Medulla oblongata (tissue), 1 donor: ENCODE data around the gene TAB3.
A peak's percentile ranks its signal among the peaks of the same experiment; 100 is the strongest.

Source experiments
- DNase-seq: peaks from one replicate; pipeline ENCODE4 v3.0.0-alpha.2; 2015; ENCODE audit errors: extremely low spot score

The TAB3 gene

GRCh38 chrX:30889147-30890140 is at the start of gene TAB3:
TSS of gene TAB3 (minus strand) at chrX:30889254. CDS start at chrX:30859588, 29,666 bp downstream.
- DNase-seq = peak; percentile 91

DNA sequence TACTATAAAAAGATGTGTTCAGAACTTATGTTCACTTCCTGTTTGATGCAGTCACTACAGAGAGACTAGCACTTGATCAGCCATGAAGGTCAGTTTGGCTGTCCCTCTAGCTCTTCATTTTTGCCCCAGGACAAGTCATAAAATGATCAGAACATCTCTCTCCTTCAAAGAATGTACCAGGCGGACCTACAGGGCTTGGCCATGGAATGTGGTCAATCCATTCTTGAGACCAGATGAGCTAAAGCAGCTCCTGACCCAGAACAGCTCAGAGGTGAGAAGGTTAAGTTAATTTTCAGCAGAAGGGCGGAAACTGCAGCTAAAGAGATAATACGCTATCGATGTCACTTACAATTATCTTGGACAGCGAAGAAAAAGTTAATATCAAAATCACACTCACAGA is 49.2 kb upstream of the TAB3 start:
- DNase-seq = no peak

DNA sequence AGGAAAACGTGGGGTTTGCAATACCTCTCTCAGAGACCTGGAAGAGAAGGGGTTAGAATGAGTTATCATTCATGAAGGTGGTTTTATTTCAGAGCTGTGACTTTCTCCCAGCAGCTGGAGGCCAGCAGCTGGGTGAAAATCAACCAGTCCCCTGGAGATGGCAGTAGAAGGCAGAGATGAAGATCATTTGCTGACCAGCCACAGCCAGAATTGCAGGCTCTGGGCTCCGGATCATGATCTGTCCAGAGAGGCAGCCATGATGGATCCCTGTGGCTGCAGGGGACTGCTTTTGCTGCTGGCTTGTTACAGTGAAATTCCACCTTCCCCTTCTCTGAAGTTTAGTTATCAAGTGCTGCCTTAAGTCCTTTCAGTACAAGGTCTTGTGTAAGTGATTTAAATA is 46.9 kb upstream of the TAB3 start:
- DNase-seq = peak; percentile 2

DNA sequence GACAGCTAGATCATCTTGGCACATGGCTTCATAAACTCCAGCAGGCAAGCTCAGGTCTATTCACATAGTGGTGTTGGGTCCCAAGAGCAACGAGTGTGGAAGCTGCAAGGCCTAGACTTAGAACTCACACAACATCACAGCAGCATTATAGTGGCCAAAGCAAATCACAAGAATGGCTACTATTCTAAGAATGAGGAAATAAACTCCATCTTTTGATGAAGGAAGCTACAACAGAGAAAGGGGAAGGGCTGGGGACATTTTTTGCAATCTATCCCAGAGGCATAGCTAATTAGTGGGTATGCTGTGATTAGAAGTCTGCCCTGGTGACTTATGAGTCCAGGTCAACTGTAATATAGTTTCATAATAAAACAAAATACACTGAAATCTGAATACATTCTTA is 42.9 kb upstream of the TAB3 start:
- no peak for DNase-seq

GRCh38 chrX:30930679-30931078 is 41.6 kb upstream of the TAB3 start:
- no peak for DNase-seq

- no peak for DNase-seq
Observed at GRCh38 chrX:30930143-30930542, 41.1 kb upstream of the TAB3 start.

- no peak for DNase-seq
Observed at GRCh38 chrX:30920271-30920670, 31.2 kb upstream of the TAB3 start.

DNA sequence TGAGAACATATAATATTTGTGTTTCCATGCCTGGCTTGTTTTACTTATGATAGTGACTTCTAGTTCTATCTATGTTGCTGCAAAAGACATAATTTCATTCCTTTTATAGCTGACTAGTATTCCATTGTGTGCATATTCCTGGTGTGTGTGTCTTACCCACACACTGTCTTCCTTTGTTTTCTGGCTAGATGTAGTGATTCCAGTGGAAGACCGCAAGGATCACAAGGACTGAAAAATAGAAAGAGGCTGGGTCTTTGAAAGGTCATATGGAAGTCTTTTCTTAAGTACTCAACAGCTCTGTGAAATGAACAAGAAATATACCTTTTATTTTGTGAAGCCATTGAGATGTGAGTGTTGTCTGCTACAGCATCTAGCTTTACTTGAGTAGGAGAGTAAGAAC is 29.4 kb upstream of the TAB3 start:
- no peak for DNase-seq

GRCh38 chrX:30913492-30913891 is 24.4 kb upstream of the TAB3 start:
- no peak for DNase-seq

DNA sequence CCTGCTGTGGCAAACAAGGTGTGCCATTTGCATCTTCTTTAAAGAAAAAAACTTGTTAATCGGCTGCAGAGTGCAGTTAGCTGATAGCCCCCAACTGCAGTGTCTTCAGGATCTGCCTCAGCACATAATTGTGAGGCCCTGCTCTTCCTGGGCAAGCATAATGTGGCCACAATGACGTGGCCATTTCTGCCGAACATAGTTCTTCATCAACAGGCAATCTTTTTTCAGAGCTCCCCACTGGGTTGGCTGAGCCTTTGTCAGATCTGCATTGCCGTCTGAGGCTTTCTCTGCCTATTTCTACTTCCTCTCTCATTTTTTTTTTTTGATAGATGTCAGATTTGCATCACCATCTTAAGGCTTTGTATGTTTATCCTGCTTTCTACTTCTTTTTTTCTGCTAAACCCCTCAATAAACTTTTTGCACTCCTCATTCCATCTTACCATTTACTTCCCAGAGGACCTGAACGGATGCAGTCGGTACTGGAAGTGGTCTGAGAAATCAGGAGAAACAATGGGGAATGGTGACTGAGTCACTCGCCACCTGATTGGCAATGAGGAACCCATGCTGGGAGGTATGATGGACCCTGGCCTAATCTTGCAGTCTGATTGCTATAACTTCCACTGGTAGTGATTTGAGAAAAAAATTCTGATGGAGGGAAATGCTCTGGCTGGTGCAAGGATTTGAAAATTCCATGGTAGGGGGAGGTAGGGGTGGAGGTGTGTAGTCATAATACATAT is 21.2 kb upstream of the TAB3 start:
- no peak for DNase-seq

DNA sequence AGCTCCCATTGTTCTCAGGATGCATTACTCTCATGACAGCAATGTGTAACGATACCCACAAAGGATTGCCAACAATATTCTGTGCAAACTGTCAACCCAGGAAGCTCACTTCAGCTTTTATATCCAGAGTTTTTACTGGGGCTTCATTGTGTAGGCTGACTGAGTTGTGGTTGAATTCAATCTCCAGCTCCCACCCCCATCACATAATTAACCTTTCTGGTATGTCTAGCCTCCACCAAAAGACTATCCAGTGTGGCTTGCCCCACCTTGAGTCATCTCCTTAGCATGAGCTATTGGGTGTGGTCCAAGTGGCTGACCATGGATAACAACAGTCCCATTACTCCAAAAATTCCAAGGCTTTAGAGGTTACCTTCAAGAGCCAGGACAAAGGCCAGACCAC is 17.7 kb upstream of the TAB3 start:
- no peak for DNase-seq

DNA sequence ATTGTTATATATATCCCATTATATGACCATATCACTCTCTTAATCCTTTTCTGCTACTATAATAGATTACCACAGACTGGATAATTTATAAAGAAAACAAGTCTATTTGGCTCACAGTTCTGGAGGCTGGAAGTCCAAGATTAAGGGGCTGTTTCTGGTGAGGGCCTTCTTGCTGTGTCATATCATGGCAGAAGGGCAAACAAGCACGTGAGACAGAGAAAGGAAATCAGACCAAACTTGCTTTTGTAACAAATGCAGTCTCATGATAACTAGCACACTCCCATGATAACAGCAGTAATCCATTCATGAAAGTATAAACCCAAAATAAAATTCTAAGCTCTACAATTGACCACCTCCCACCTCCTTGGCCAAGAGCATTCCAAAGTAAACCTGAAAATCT is 16.3 kb upstream of the TAB3 start:
- no peak for DNase-seq

DNA sequence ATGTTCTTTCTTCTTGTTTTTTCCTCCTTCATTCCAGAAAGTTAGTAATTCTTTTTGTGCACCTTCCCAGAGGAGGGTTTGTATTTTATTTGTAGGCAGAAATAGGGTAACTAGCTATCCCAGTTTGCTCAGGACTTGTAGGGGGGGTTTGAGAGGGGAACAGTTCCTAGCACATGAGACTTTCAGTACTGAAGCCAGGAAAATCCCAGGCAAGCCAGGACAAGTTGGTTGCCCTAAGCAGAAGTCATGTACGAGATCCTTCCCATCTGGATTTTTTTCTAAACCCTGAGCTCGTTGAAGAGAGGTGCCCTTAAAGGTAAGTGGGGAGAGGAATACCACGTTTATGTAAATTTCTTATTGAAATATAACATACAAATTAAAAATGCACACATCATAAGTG is 15.6 kb upstream of the TAB3 start:
- no peak for DNase-seq

- DNase-seq = no peak
Observed at GRCh38 chrX:30904186-30904585, 15.1 kb upstream of the TAB3 start.

- no peak for DNase-seq
Observed at GRCh38 chrX:30900227-30900626, 11.2 kb upstream of the TAB3 start.

DNA sequence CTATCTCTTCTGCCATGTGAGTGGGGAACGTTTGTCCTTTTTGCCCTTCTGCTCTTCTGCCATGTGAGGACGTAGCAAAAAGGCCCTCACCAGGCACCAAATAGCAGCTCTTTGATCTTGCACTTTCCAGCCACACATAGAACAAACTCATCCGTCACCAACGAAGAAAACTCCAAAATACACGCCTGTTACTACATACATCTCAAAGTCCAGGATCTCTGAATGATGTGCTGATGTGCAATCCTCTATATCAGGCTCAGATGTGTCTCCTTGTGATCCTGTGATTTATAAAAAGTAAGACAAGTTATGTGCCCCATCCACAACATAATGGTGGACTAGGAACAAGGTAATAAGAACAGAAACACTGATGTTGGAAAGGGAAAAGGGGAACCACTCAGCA is 9.8 kb upstream of the TAB3 start:
- no peak for DNase-seq

DNA sequence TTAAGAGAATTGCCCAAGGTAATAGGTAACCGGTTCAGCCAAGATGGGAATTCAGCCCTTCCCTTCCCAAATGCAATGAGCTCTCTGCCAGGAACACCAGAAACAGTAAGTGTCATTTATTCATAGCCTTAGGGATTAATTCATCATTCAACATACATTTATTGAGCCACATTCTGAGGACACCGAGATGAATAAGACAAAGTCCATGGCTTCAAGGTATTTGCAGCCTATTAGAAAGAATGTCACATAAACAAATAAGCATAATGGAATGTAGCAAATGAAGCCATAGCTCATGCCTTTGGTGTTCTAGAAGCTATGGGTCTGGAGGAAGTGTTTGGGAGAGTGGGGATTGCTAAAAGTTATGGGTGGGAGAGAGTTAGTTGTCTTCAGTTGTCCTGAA is 6.3 kb upstream of the TAB3 start:
- DNase-seq = no peak

- no peak for DNase-seq
Observed at GRCh38 chrX:30893206-30893605, 4.2 kb upstream of the TAB3 start.

- no peak for DNase-seq
Observed at GRCh38 chrX:30892591-30892990, 3.5 kb upstream of the TAB3 start.

DNA sequence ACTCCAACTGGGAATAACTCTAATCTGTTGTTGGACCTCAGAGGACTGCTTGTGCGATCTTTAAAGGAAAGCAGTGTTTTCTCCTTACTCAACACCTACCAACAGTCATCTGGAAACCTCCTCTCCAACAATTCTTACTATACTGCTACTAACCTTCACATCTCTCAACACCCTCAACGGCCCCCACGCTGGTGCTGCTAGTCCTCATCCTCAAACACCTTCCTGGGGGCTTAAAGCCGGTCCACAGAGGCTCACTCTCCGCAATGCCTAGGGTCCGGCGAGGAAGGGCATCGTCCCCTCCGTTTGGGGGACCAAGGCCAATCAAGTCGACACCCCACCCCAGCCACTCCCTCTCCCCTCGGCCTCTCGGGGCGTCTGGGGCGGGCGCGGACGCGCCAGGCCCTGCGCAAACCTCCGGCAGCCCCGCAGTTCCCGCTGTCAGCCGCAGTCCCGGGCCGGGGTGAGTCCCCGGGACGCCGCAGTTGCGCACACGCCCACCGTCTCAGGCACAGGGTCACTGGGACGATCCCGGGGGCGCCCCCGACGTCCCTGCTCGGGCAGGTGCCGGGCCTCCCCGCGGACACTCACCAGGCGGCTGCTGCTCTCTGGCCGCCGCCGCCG is 418 bp downstream of the TAB3 start:
- DNase-seq = peak; percentile 10

- DNase-seq = no peak
Observed at GRCh38 chrX:30887721-30888120, 1.3 kb downstream of the TAB3 start.

GRCh38 chrX:30887288-30887687 is 1.8 kb downstream of the TAB3 start:
- DNase-seq = no peak

- DNase-seq = no peak
Observed at GRCh38 chrX:30885136-30885535, 3.9 kb downstream of the TAB3 start.
